Measurements from ENCODE around the gene LCE7A. TPM values are rescaled to one million over a fixed set of nuclear protein-coding genes. Genes with fewer than 3 reads are reported as not detected.

Gene LCE7A
- total and polyA plus RNA-seq, 8 donors, result not detected

DNA sequence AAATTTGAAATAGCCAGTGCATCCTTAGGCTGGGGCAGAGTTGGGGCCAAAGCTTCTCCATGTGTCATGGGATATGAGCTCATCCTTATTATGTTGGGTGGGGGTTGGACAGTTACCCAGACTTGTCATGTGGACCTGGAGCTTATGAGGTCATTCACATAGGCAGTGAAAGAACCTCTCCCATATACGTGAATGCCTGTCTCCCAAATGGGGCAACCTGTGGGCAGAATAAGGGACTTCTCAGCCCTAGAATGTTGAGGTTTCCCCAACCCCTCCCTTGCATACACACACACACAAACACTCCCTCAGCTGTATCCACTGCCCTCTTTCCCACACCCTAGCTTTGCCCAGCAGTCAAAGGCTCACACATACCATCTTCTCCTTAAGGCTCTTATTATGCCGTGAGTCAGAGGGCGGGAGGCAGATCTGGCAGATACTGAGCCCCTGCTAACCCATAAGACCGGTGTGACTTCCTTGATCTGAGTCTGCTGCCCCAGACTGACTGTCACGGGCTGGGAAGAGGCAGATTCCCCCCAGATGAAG is 46.3 kb downstream of the LCE7A start:
- Histone ChIP-seq H3K4me1 (no peaks in the 10 kb centered on the region), H3K9me3 (no peaks in the 10 kb centered on the region), H3K27ac (no peak overlapping the region), H3K27me3 (peaks cover 0 to 26% of the 10 kb centered on the region in 2 donors), H3K36me3 (no peaks in the 10 kb centered on the region), H3K4me3 (no peak overlapping the region)
- TF ChIP-seq, protein P1, sequence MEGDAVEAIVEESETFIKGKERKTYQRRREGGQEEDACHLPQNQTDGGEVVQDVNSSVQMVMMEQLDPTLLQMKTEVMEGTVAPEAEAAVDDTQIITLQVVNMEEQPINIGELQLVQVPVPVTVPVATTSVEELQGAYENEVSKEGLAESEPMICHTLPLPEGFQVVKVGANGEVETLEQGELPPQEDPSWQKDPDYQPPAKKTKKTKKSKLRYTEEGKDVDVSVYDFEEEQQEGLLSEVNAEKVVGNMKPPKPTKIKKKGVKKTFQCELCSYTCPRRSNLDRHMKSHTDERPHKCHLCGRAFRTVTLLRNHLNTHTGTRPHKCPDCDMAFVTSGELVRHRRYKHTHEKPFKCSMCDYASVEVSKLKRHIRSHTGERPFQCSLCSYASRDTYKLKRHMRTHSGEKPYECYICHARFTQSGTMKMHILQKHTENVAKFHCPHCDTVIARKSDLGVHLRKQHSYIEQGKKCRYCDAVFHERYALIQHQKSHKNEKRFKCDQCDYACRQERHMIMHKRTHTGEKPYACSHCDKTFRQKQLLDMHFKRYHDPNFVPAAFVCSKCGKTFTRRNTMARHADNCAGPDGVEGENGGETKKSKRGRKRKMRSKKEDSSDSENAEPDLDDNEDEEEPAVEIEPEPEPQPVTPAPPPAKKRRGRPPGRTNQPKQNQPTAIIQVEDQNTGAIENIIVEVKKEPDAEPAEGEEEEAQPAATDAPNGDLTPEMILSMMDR (IDR thresholded peaks at IDR 0.05), result no peak
- intact Hi-C loops (cut with DNase I), result no loop called here
- DNase-seq (no peak), ATAC-seq (peak; percentile 30)

DNA sequence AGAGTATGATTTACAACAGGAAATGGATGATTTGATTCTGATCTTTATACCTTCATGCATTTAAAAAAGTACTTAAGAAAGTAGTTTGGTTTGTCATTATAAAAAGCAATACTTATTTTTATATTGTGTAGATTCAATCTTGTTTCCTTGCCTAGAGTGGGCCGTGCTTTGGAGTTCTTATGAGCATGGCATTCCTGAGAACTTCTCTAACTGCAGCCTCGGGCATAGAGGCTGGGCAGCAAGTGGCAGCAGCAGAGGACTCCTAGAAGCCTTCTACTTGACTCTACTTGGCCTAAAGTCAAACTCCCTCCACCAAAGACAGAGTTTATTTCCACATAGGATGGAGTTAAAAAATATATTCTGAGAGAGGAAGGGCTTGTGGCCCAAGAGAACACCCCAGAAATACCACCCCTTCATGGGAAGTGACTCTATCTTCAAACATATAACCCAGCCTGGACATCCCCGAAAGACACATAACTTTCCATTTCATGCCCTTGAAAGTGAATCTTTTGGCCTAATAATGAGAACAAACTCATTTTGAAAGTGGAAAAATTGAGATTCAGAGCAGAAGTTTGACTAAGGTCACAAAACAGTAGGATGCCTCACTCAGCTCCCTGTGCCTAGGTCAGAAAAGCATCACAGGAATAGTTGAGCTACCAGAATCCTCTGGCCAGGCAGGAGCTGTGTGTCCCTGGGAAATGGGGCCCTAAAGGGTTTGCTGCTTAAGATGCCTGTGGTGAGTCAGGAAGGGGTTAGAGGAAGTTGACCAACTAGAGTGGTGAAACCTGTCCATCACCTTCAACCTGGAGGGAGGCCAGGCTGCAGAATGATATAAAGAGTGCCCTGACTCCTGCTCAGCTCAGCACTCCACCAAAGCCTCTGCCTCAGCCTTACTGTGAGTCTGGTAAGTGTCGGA is 48.1 kb downstream of the LCE7A start, which contains the start of gene IVL:
Gene IVL, plus strand, starts transcription at position 861 of the 916 bp plus-strand sequence. CDS start 1,252 bp downstream, outside the sequence.
- DNase-seq, result peak in 2 of 4 donors; percentile 27 to 49
- intact Hi-C loops (cut with DNase I), result no loop called here

DNA sequence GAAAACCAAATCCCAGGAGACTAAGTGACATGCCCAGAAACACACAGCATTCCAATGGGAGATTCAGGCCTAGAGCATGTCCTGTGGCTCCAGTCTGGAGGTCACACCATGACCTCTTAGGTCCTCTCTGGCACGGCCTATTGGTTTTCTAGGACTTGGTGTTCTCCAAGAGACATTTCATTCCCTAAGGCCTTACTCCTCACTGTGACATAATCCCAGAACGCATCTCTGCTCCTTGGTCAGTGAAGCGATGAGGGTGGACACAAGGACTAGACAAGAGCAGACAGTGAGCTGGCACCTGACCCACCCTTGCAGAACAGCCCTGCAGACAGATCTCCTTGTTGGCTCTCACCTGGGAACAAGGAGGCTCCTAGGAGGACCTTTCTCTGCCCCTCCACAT is 49.4 kb downstream of the LCE7A start:
- Histone ChIP-seq H3K27me3 (peaks cover 0 to 25% of the 10 kb centered on the region in 2 donors), H3K27ac (no peak overlapping the region), H3K9me3 (no peaks in the 10 kb centered on the region), H3K4me1 (no peaks in the 10 kb centered on the region), H3K36me3 (no peaks in the 10 kb centered on the region), H3K4me3 (no peak overlapping the region)
- intact Hi-C loops (cut with DNase I), result no loop called here
- TF ChIP-seq, protein P1 (IDR thresholded peaks at IDR 0.05), result no peak
- no peak for ATAC-seq
- DNase-seq, result no peak

More for the DNA sequence above, 48.1 kb downstream of the LCE7A start, which contains the start of gene IVL:
- TF ChIP-seq, protein P1 (IDR thresholded peaks at IDR 0.05), result no peak
- Histone ChIP-seq H3K36me3 (no peaks in the 10 kb centered on the region), H3K27ac (no peak within 1 kb of the TSS), H3K4me3 (no peak within 1 kb of the TSS), H3K4me1 (no peaks in the 10 kb centered on the region), H3K9me3 (no peaks in the 10 kb centered on the region), H3K27me3 (peaks cover 0 to 29% of the 10 kb centered on the region in 2 donors)
- peak; percentile 80 for ATAC-seq

Other genes starting within 250 kb of the LCE7A start
- gene LCE3B, start 246.2 kb upstream of the LCE7A start, total RNA-seq, result not detected
- not detected for gene LCE3B, start 246.2 kb upstream of the LCE7A start, polyA plus RNA-seq (ENCODE audit: insufficient read length in 6 of 6)
- gene LCE3A, start 236.9 kb upstream of the LCE7A start, total RNA-seq, result not detected
- not detected for gene LCE3A, start 236.9 kb upstream of the LCE7A start, polyA plus RNA-seq (ENCODE audit: insufficient read length in 6 of 6)
- not detected for gene LCE2D, start 196.6 kb upstream of the LCE7A start, total RNA-seq
- not detected for gene LCE2D, start 196.6 kb upstream of the LCE7A start, polyA plus RNA-seq (ENCODE audit: insufficient read length in 6 of 6)
- gene LCE2C, start 184.7 kb upstream of the LCE7A start, total RNA-seq, result not detected
- not detected for gene LCE2C, start 184.7 kb upstream of the LCE7A start, polyA plus RNA-seq (ENCODE audit: insufficient read length in 6 of 6)
- not detected for gene LCE2B, start 173.9 kb upstream of the LCE7A start, total RNA-seq
- not detected for gene LCE2B, start 173.9 kb upstream of the LCE7A start, polyA plus RNA-seq (ENCODE audit: insufficient read length in 6 of 6)
- gene LCE2A, start 161.7 kb upstream of the LCE7A start, total RNA-seq, result not detected
- not detected for gene LCE2A, start 161.7 kb upstream of the LCE7A start, polyA plus RNA-seq (ENCODE audit: insufficient read length in 6 of 6)
- not detected for gene LCE4A, start 151.8 kb upstream of the LCE7A start, total RNA-seq
- gene LCE4A, start 151.8 kb upstream of the LCE7A start, polyA plus RNA-seq (ENCODE audit: insufficient read length in 6 of 6), result not detected
- not detected for gene KPRP, start 102.0 kb upstream of the LCE7A start, total RNA-seq
- gene KPRP, start 102.0 kb upstream of the LCE7A start, polyA plus RNA-seq (ENCODE audit: insufficient read length in 6 of 6), result not detected
- gene LCE1F, start 84.9 kb upstream of the LCE7A start, total RNA-seq, result not detected
- not detected for gene LCE1F, start 84.9 kb upstream of the LCE7A start, polyA plus RNA-seq (ENCODE audit: insufficient read length in 6 of 6)
- gene LCE1E, start 73.7 kb upstream of the LCE7A start, total RNA-seq, result not detected
- not detected for gene LCE1E, start 73.7 kb upstream of the LCE7A start, polyA plus RNA-seq (ENCODE audit: insufficient read length in 6 of 6)
- not detected for gene LCE1D, start 63.3 kb upstream of the LCE7A start, total RNA-seq
- gene LCE1D, start 63.3 kb upstream of the LCE7A start, polyA plus RNA-seq (ENCODE audit: insufficient read length in 6 of 6), result not detected
- gene LCE1C, start 53.3 kb upstream of the LCE7A start, total RNA-seq, result not detected
- not detected for gene LCE1C, start 53.3 kb upstream of the LCE7A start, polyA plus RNA-seq (ENCODE audit: insufficient read length in 6 of 6)
- gene LCE1B, start 48.0 kb upstream of the LCE7A start, total RNA-seq, result not detected
- not detected for gene LCE1B, start 48.0 kb upstream of the LCE7A start, polyA plus RNA-seq (ENCODE audit: insufficient read length in 6 of 6)
- not detected for gene LCE1A, start 32.5 kb upstream of the LCE7A start, total RNA-seq
- not detected for gene LCE1A, start 32.5 kb upstream of the LCE7A start, polyA plus RNA-seq (ENCODE audit: insufficient read length in 6 of 6)
- gene LCE6A, start 17.1 kb upstream of the LCE7A start, total RNA-seq, result not detected
- gene LCE6A, start 17.1 kb upstream of the LCE7A start, polyA plus RNA-seq (ENCODE audit: insufficient read length in 6 of 6), result not detected
- not detected for gene SMCP, start 18.3 kb downstream of the LCE7A start, total RNA-seq
- not detected for gene SMCP, start 18.3 kb downstream of the LCE7A start, polyA plus RNA-seq (ENCODE audit: insufficient read length in 6 of 6)
- gene IVL, start 48.5 kb downstream of the LCE7A start, total RNA-seq, result under 1 TPM in 1 of 2 donors, not detected in 1; 0.12 TPM
- not detected for gene IVL, start 48.5 kb downstream of the LCE7A start, polyA plus RNA-seq (ENCODE audit: insufficient read length in 6 of 6)
- not detected for gene SPRR5, start 87.2 kb downstream of the LCE7A start, total RNA-seq
- gene SPRR5, start 87.2 kb downstream of the LCE7A start, polyA plus RNA-seq (ENCODE audit: insufficient read length in 6 of 6), result not detected
- not detected for gene SPRR4, start 110.7 kb downstream of the LCE7A start, total RNA-seq
- not detected for gene SPRR4, start 110.7 kb downstream of the LCE7A start, polyA plus RNA-seq (ENCODE audit: insufficient read length in 6 of 6)
- not detected for gene SPRR1A, start 124.1 kb downstream of the LCE7A start, total RNA-seq
- gene SPRR1A, start 124.1 kb downstream of the LCE7A start, polyA plus RNA-seq (ENCODE audit: insufficient read length in 6 of 6), result not detected
- gene SPRR3, start 141.8 kb downstream of the LCE7A start, total RNA-seq, result not detected
- gene SPRR3, start 141.8 kb downstream of the LCE7A start, polyA plus RNA-seq (ENCODE audit: insufficient read length in 6 of 6), result under 1 TPM in 4 of 6 donors, not detected in 2; 0.24 to 0.55 (median 0.29) TPM
- gene SPRR1B, start 171.2 kb downstream of the LCE7A start, total RNA-seq, result under 1 TPM in 1 of 2 donors, not detected in 1; 0.73 TPM
- under 1 TPM in 1 of 6 donors, not detected in 5; 0.24 TPM for gene SPRR1B, start 171.2 kb downstream of the LCE7A start, polyA plus RNA-seq (ENCODE audit: insufficient read length in 6 of 6)
- not detected for gene SPRR2D, start 181.1 kb downstream of the LCE7A start, total RNA-seq
- gene SPRR2D, start 181.1 kb downstream of the LCE7A start, polyA plus RNA-seq (ENCODE audit: insufficient read length in 6 of 6), result not detected
- gene SPRR2A, start 197.5 kb downstream of the LCE7A start, total RNA-seq, result not detected
- not detected for gene SPRR2A, start 197.5 kb downstream of the LCE7A start, polyA plus RNA-seq (ENCODE audit: insufficient read length in 6 of 6)
- gene SPRR2B, start 211.6 kb downstream of the LCE7A start, total RNA-seq, result not detected
- not detected for gene SPRR2B, start 211.6 kb downstream of the LCE7A start, polyA plus RNA-seq (ENCODE audit: insufficient read length in 6 of 6)
- not detected for gene SPRR2E, start 234.5 kb downstream of the LCE7A start, total RNA-seq
- gene SPRR2E, start 234.5 kb downstream of the LCE7A start, polyA plus RNA-seq (ENCODE audit: insufficient read length in 6 of 6), result not detected

All from left lung (tissue), 10 donors.